ENCODE measurements around the gene CAPN9.
"Not testable (repeated sequence)": the region's sequence is repeated elsewhere in the genome, so short reads cannot be mapped to it uniquely, and the experiment has no call there.

The CAPN9 gene

DNA sequence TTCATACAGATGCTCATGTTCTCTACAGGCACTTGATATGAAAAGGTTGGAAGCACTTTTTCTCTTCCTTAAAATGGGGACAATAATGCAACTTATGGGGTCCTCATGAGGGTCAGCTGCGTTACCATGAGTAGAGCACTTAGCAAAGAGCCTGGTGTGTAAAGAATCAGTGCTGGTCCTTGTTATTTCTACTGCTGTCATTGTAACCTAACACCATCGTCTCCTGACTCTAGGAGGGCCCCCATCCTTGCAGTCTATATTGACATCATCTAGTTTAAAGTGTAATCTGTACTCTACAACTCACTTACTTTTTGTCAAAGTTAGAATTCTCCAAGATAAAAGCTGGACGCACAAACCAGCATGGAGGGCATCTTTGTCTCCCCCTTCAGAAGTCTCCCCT, 2.4 kb downstream of the CAPN9 start:
- DNase-seq, result no peak

DNA sequence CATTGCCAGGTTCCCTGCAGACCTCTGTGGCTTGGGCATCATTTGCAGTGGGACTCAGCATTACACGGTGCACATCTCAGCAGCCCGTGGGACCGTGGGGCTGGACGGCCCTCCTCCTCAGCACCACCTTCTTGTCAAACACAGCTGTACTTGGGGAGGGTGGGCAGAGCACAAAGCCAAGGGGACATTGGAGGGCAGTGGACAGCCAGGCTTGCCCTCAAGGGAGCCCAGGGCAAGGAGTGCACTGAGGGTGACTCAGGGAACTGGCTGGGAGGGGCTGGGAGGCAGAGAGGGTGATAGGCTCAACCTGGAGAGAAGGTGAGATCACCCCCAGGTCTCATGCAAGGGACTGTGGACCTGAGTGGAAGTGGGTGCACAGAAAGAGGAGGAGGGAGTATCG, 3.4 kb downstream of the CAPN9 start:
- DNase-seq, result no peak

DNA sequence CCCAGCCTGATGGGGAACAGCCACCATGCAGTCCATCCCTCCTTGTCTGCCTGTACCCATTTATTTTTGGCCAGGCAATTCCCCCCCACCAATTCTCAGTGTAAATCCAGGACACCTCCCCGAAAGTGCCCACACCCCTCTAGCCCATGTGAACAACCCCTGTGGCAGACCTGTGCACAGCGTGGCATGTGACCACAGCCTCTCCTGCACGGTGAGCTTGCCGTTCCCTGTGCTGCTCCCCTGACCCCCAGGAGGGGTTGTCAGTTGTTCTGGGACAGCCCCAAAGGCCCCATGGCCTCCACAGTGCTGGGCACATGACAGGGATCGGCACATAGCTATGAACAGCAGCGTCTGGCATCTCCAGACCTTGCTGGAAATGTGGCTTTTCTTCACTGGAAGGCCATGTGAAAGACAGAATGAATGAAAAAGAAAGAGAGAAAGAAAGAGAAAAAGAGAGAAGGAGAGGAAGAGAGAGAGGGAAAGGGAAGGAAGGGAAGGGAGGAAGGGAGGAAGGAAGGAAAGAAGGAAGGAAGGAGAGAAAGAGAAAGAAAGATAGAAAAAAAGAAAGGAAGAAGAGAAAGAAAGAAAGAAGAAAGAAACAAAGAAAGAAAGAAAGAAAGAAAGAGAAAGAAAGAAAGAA, 3.9 kb downstream of the CAPN9 start:
- DNase-seq, result no peak

DNA sequence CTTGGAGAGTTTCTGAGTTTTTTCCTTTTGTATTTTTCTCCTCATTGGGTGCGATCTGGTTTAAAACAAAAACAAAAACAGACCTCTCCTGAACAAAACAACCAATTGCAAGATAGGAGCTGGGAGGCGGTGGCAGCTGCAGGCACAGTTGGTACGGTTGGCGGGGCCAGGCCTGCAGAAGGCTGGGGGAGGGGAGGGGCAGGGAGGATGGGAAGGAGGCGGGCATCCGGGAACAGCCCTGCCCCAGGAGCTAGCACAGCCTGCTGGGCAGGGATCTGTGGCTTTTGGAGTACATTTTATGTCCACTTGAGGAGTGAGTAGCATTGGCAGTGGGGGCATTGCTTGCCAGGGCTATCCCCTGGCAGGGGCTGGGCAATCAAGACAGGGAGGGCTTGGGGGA, 5.2 kb downstream of the CAPN9 start:
- no peak for DNase-seq

DNA sequence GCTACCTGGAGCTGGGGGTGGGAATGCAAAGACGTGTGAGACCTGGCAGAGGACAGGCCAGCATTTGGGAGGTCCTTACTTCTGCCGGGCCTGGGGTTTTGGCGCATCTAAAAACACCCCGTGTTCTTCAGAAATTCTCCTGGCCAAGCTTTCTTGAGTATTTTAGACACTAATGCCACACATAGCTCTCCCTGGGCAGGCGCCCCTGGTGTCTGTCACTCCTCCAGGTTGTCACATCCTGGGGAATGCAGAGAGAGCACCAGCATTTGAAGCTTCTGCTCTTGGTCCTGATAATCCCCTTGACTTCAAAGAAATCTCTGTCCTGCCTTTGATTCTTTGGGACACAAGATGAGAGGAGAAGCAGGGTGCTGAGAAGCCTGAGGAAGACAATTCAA, 6.0 kb downstream of the CAPN9 start:
- DNase-seq, result no peak

DNA sequence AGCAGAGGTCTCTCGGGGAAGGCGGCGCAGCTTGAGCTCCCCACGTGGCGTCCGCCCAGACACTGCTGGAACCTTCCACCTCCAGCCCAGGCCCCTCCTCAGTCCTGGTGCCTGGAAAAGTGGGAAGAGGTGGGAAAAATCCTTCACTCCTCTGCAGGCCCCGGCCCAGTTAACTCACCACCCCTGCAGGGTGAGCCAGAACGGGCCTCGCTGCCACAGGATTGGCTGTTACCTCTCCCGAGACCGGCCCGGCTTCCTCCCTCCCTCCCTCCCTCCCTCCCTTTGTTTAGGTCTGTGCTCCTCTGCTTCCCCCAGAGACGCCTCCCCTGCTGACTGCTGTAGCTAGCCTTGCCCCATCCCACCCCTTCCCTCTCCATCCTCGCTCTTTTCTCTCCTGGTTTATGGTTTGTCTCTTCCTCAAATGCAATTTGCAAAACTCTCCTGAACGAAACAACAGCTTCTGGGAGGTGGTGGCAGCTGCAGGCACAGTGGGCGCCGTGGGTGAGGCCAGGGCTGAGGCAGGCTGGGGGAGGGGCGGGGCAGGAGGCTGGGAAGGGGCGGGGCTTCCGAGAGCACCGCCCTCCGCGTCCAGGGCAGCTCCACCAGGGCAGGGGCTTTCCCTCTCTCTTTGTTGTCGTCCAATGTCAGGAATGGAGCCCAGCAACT, 6.5 kb downstream of the CAPN9 start:
- no peak for DNase-seq

DNA sequence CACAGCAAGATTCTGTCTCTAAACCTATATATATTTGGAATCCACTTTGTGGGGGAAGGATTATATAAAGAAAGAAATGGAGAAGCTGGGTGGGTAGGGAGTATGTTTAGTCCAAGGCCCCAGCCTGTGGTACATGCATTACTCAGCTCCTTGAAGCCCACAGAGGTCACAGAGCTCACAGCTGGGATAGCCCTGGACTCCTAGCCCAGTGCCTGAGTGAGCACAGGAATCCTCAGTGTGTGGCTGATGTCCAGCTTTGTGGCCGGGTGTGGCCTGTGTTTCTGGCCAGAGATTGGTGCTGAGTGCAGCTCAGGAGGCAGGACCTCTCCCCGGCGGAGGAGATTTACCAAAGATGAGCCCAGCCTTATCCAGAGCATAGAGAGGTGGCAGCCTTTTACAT, 7.6 kb downstream of the CAPN9 start:
- no peak for DNase-seq

DNA sequence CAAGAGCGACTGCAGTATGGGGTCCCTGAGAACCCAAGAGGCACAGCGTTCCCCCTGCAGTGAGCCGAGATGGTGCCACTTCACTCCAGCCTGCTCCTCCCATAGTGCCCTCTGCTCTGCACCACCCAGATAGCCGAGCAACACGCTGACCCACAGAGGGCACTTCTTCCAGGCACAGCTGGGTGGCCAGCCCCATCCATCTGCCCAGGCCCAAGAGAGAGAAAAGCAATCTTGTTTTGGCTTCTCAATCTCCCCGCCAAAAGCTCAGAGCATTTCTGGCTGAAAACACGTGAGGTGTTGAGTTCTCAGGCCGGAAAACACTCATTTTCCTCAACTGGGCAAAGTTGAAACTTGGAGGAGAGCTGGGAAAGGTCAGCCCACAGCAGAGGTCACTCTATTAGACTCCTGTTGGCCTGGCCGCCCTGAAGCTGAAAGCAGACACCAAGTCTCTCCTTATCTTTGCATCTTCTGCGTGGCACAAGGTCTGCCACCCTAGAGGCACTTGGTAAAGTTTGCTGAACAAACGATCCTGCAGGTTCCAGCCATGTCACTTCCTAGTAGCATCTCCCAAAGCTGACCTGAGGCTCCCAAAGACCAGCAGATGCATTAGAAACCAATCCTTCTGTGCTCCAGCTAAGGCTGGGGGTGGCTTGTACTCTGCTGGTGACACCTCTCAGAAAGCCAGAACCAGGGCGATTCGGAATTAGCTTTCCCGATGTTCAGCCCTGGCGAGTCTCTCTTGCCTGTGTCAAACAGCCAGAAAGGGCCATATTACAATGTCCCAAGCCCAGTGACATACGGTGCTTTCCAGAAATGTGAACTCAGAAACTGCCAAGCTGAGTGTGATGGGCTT, 10.9 kb downstream of the CAPN9 start:
- DNase-seq, result no peak

DNA sequence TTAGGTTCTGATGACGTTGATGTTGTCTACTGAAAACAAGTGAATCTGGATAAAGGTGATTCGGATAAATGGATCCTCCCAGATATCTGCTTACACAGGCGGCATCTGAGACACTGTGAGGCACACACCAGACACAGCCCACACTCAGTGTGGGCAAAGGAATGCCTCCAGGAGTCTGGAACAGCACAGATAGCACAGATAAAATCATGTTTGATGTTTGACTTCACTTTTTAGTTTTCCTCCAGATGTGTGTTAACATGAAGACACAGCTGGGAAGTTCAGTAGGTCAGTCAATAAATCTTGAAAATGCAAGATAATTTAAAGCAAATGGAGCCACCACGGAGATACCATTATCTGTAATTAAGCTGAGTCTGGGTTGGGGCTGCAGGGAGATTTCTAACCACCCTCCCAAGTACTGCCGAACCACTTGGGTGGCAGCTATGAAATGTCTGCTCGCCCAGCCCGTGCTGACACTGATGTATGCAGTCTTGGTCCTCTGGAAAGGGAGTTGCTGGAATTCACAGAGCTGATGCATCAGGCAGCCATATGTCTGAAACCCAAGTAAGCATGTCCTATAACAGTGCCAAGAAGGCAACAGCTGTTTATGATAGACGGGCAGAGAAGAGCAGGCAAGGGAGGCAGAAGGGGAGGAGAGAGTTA, 11.7 kb downstream of the CAPN9 start:
- no peak for DNase-seq

DNA sequence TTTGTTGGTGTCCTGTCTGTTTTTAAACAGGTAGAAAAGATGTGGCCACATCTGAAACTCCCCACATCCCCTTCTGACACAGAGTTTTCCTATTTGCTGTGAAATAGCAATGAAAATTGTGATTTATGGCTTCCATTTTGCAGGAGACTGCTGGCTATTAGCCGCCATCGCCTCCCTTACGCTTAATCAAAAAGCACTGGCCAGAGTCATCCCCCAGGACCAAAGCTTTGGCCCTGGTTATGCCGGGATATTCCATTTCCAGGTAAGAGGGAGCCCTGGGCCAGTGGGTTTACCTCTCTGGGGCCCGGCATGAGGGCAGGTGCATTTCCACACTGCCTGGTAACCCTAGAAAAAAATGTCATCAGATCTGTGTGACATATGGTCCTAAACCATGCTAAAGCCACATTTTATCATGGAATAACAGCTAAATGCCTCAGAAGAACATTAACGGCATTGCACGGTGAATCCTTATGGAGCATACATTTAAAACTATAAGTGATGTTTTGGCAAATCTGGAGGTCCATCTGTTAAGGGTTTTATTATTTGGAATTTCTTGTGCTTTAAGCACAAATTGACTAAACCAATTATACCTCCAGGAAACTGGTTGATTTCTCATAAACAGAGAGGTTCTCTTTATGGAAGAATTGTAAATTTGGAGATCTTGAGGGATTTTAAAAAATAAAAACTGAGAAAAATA, 12.3 kb downstream of the CAPN9 start:
- DNase-seq, result no peak

DNA sequence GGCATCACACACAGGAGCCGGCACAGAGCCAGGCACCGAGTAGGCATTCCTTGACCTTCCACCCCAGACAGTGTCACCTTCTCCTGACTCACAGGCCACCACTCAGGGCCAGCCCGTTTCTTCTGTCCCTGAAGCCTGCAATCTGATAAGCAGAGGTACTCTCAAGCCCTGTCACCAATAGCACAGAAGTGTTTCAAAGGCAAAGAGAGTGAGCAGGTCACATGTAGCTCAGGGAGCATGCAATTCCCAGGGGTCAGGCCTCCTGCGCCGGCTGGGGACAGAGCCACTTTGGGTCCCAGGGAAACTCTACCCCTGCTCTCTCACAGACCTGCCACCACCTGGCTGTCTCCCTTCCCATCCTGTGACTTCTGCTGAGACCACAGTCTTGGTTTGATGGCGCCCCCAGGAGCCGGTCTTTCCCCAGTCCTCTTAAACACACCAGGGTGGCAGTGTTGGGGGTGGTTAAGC, 13.2 kb downstream of the CAPN9 start:
- DNase-seq, result no peak

DNA sequence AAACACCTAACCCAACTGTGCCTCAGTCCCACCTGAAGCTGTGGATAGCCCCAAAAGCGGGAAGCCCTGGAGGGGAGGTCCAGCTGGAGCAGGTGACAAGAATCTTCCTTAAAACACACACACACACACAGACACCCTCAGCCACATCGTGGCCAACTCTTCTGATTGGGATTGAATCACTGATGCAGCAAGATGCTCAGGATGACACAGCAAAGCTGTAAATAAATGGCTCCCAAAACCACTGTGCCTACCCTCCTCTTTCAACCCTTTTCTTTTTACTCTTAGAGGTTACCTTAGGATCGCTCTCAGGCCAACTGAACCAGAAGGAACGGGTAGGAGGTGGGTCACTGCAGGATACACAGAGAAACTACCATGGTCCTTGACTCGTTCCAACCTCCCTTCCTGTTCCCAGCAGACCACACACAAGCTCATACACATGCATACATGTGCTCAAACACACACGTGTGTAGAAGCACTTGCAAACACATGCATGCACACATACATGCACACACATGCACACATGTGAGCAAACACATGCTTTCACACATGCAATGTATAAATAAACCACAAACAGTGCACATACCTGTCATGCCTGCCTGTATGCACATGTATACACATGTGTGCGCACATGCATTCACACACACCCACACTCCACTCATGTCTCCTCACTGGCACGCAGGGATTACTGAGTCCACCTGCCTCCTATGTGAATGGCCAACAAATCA, 14.4 kb downstream of the CAPN9 start:
- no peak for DNase-seq

DNA sequence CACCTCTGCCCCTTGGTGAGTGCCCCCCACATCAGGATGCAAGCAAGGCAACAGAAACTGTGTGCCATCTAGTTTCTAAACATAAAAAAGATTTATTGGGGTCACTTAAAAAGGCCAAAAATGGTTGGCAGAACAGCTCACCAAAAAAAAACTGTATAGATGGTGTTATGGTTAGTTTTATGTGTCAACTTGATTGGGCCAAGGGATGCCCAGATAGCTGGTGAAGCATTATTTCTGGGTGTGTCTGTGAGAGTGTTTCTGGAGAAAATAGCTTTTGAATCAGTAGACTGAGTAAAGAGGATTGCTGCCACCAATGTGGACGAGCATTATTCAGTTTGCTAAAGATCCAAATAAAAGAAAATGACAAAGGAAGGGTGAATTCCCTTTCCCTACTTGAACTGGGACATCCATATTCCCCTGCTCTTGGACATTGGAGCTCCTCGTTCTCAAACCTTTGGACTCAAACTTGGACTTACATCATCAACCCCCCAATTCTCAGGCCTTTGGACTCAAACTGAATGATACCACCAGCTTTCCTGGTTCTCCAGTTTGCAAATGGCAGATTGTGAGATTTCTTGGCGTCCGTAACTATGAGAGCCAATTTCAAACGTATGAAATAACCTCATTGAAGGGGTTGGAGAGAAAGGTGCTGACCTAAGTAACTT, 16.9 kb downstream of the CAPN9 start:
- DNase-seq, result no peak

DNA sequence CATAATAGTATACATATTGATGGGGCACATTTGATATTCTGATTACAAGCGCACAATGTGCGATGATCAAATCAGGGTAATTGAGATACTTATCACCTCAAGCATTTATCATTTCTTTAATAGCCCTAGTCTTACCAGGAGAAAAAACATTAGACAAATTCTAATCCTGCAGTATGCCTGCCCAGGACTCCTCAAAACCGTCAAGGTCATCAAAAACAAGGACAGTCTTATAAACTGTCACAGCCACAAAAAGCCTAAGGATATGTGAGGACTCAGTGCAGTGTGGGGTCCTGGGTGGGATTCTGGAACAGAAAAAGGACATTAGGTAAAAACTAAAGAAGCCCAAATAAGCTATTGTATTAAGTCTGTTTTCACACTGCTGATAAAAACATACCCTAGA, 19.1 kb downstream of the CAPN9 start:
- DNase-seq, result no peak

DNA sequence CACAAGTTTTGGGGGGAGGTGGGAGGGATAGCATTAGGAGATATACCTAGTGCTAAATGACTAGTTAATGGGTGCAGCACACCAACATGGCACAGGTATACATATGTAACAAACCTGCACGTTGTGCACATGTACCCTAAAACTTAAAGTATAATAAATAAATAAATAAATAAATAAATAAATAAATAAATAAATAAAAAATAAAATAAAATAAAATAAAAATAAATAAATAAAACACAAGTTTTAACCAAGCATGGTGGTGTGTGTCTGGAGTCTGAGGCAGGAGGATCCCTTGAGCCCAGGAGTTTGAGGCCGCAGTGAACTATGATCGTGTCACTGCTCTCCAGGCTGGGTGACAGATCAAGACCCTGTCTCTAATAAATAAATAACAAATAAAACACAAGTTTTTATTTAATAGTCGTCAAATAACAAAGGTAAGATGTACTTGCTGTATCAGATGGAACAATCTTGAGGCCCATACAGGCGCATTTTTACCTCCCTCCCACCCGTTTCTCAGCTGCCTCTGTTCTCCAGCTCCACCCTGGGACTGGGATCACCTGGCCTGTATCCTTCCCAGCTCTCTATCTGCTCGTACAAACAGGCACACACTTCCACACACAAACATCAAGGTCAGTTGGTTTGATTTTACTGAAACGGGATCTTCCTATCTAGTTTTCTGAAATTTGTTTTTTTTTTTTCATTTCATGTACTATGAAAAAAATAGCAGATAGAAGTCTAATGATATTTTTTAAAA, 20.8 kb downstream of the CAPN9 start:
- DNase-seq, result not testable (repeated sequence)

DNA sequence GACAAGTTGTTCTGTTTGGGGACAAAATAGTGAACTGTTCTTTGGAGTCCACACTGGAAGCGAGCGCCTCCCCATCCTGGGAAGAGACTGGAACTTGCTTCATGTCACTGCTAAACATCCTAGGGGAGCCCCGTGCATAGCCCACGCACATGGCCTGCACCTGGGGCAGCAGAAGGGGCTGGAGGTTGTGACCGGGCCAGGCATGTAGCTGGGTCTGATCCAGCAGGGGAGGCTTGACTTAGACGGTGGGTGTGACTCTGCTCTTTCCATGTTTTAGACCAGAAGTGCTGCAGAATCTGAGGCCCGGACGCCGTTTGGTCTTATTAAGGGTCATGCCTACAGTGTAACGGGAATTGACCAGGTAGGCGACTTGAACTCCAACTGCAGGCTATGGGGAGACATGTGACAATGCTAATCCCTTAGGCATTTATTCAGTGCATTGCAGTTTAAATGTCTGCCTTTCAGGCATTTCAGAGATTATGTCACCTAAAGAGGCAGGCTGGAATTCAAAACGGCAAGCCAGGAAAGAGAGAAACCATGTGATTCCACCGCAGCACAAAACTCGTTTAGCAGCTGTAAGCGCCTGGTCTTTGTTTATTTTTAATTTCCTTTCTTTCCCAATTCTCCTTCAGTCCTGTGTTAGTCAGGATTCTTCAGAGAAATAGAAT, 21.8 kb downstream of the CAPN9 start:
- DNase-seq, result no peak

DNA sequence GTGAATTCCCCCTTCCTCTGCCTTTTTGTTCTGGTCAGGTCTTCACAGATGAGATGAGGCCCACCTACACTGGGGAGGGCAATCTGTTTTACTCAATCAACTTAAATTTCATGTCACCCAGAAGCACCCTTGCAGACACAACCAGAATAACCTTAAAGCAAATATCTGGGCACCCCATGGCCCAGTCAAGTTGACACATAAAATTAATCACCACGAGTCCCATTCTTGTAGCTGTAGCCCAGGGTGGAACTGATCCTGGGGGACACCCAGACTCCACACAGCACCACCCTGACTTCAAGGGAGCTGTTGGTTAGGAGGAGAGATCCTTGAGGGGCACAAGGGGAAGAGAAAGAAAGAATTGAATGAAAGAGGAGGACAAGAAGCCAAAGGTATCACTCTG, 23.1 kb downstream of the CAPN9 start:
- no peak for DNase-seq

DNA sequence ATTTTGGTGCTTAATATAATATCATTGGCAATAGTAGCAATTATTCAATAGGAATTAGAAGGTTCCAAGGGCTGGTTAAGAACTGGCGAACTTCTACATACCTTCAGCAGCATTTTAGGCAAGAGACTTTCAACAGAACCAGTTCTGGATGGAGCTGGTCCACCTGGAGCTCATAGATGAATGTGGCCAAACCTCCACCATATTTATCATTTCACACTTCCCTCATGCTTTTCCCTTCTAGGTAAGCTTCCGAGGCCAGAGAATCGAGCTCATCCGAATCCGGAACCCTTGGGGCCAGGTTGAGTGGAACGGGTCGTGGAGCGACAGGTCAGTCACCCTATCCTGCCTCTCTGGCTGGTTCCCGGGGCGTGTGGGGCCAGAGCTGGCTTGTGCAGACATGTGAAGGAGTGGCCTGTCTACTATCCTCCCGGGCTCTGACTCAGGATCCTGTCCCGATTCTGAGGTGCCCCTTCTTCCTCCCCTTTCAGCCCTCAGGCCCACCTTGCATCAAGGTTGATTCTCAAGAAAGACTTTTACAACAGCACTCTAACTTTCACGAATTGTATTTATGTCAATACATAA, 24.7 kb downstream of the CAPN9 start:
- no peak for DNase-seq

DNA sequence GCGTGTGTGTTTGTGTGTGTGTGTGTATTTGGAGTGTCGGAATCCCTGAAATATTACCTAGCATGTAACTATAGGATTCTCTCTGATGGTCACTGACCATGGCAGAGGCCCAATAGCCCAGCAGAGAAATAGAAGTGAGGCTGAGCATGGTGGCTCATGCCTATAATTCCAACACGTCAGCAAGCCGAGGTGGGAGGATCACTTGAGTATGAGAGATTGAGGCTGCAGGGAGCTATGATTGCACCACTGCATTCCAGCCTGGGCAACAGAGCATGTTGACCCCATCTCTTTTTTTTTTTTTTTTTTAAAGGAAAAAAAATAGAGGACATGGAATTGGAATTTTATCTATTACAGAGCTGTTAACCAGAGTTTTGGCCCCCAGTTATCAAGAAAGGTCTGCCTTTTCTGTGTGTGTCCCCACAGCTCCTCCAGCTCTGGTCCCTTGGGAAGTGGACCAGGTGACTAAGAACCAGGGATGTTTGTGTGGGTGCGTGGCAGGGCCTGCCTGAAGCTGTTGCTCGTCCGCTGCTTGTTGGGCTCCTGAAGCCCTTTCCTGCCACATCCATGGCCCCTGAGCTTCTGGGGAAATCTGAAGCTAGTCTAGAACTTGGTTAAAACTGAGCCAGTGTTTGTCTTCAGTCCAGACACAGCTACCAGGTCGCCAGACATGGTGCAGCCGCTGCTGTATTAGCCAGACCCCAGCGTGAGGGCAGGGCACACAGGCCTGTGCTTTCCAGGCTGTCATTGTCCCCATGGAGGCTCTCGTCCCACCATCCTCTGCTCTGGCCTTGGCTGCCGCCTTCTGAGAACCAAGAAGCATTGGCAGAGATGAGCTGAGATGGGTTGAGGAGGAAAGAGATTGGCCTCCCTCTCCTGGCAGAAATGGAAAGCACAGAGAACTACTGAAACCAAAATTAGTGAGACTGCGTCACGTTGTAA, 25.5 kb downstream of the CAPN9 start:
- no peak for DNase-seq

Data from T1000 (cell line).